ENCODE results near the gene HOXB13.

- TF ChIP-seq CTCF (IDR thresholded peaks at IDR 0.05) (no peak), EZH2 (IDR thresholded peaks at IDR 0.05) (no peak)
Measured at GRCh38 chr17:48701864-48702532, 26.6 kb downstream of the HOXB13 start.
